SK-N-MC (cell line): ENCODE measurements around the gene TRIP10.

ENCODE experiments used
- EZH2 ChIP-seq: fragments of 200-600 bp; sonication (generic); IDR thresholded peaks from one replicate; pipeline ENCODE4 v1.6.1; 2017; ENCODE audit warnings: antibody characterized with exemption
- POLR2AphosphoS5 ChIP-seq: IDR thresholded peaks from 2 replicates; pipeline ENCODE4 v1.6.1; 2012; ENCODE audit warnings: mild to moderate bottlenecking, low read depth, low read length, borderline replicate concordance

DNA sequence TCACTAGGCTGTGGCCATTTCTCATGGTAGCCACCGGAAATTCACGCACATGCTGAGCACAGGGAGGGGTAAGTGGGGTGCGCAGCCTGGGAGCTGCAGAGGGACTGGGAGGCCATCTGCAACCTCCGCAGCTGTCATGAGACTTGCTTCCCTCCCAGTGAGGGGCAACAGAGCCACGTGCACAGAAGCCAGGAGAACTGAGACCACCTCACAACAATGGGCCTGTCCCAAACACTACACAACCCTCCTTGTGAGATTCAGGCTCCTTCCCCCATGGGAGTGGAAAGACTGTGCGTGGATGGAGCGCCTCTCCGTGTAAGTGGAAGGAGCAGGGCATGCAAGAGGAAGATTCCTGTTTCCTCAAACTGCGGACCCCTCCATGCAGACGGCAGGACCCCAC is 27.9 kb upstream of the TRIP10 start:
- no peak for TF ChIP-seq EZH2
- no peak for TF ChIP-seq POLR2AphosphoS5
